ENCODE results near the gene ARHGEF26. TPM values are rescaled to one million over a fixed set of nuclear protein-coding genes. Genes with fewer than 3 reads are reported as not detected.

The ARHGEF26 gene
- polyA plus RNA-seq, 1 experiment: 0.56 TPM

DNA sequence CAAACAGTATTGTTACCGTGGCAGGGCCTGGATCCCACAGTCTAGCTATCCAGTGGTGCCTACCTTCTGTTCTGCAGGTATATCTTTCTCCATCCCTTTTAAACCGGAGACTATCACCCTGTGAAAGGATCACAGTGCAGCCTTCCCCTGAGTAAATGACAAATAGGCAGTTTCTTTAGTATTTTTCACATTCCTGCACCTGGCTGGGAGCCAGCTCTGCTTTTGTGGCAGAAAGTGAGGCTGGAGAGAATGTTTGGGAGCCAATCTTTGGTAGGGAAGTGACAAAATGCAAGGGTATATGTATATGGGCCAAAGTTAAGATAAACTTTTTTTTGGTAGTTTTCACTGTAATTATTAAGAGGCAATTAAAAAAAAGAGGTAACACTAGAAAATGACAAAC is 54.8 kb downstream of the ARHGEF26 start:
- ChIA-PET POLR2A (no interaction called here), CTCF (no interaction called here)
- Histone ChIP-seq H3K9me3 (ENCODE audit: control insufficient read depth, insufficient read depth, low read length) (no peaks in the 10 kb centered on the region), H3K27me3 (ENCODE audit: control insufficient read depth, insufficient read depth, low read length) (no peaks in the 10 kb centered on the region), H3K27ac (ENCODE audit: low read depth, low read length) (no peak overlapping the region), H3K4me3 (ENCODE audit: low read depth, low read length) (no peak overlapping the region)
- TF ChIP-seq CTCF (IDR thresholded peaks at IDR 0.05; ENCODE audit: low read depth, low read length): no peak
- DNase-seq (ENCODE audit: low read depth, low spot score): no peak

- ChIA-PET POLR2A (no interaction called here), CTCF (no interaction called here)
- DNase-seq (ENCODE audit: low read depth, low spot score): no peak
- Histone ChIP-seq H3K4me3 (ENCODE audit: low read depth, low read length) (no peak overlapping the region), H3K27ac (ENCODE audit: low read depth, low read length) (no peak overlapping the region), H3K9me3 (ENCODE audit: control insufficient read depth, insufficient read depth, low read length) (no peaks in the 10 kb centered on the region), H3K27me3 (ENCODE audit: control insufficient read depth, insufficient read depth, low read length) (no peaks in the 10 kb centered on the region)
- TF ChIP-seq CTCF (IDR thresholded peaks at IDR 0.05; ENCODE audit: low read depth, low read length): no peak
These were observed 56.2 kb downstream of the ARHGEF26 start for GRCh38 chr3:154177406-154177805.

DNA sequence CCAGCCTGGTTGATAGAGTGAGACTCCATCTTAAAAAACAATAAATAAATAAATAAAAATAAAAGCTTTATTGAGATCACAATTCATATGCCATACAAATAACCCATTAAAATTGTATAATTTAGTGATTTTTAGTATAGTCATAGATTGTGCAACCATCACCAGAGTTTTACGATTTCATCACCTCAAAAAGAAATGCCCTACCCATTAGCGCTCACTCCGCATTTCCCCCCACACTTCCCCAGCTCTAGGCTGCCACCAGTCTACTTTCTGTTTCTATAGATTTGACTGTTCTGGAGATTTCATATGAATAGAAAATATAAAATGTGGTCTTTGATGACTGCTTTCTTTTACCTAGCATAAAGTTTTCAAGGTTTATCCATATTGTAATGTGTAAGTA is 57.0 kb downstream of the ARHGEF26 start:
- ChIA-PET POLR2A (no interaction called here), CTCF (no interaction called here)
- Histone ChIP-seq H3K9me3 (ENCODE audit: control insufficient read depth, insufficient read depth, low read length) (no peaks in the 10 kb centered on the region), H3K27ac (ENCODE audit: low read depth, low read length) (no peak overlapping the region), H3K27me3 (ENCODE audit: control insufficient read depth, insufficient read depth, low read length) (no peaks in the 10 kb centered on the region), H3K4me3 (ENCODE audit: low read depth, low read length) (no peak overlapping the region)
- no peak for DNase-seq (ENCODE audit: low read depth, low spot score)
- no peak for TF ChIP-seq CTCF (IDR thresholded peaks at IDR 0.05; ENCODE audit: low read depth, low read length)

GRCh38 chr3:154180836-154181691 is 59.9 kb downstream of the ARHGEF26 start:
- TF ChIP-seq CTCF (IDR thresholded peaks at IDR 0.05; ENCODE audit: low read depth, low read length): no peak
- ChIA-PET POLR2A (no interaction called here), CTCF (no interaction called here)
- Histone ChIP-seq H3K27ac (ENCODE audit: low read depth, low read length) (no peak overlapping the region), H3K9me3 (ENCODE audit: control insufficient read depth, insufficient read depth, low read length) (no peaks in the 10 kb centered on the region), H3K4me3 (ENCODE audit: low read depth, low read length) (no peak overlapping the region), H3K27me3 (ENCODE audit: control insufficient read depth, insufficient read depth, low read length) (no peaks in the 10 kb centered on the region)
- DNase-seq (ENCODE audit: low read depth, low spot score): no peak

- TF ChIP-seq CTCF (IDR thresholded peaks at IDR 0.05; ENCODE audit: low read depth, low read length): no peak
- no peaks in the 10 kb centered on the region for H3K27me3 ChIP-seq (ENCODE audit: control insufficient read depth, insufficient read depth, low read length)
- no peak overlapping the region for H3K27ac ChIP-seq (ENCODE audit: low read depth, low read length)
- POLR2A ChIA-PET: no interaction called here
- CTCF ChIA-PET: no interaction called here
- no peak overlapping the region for H3K4me3 ChIP-seq (ENCODE audit: low read depth, low read length)
- DNase-seq (ENCODE audit: low read depth, low spot score): no peak
- H3K9me3 ChIP-seq (ENCODE audit: control insufficient read depth, insufficient read depth, low read length): no peaks in the 10 kb centered on the region
These were observed 61.2 kb downstream of the ARHGEF26 start for GRCh38 chr3:154182322-154182922.

All from AG04450 (cell line).